OCI-LY3 (cell line): Measurements from ENCODE around the gene VPS13A.

Experiments
- H2AFZ ChIP-seq: fragments of 200-600, 300-600 bp; shearing (Covaris generic); 2 replicates; pipeline ENCODE4 v1.6.0; 2014; ENCODE audit warnings: antibody characterized with exemption, low read depth, low read length
- H3K27ac ChIP-seq: fragments of 200-600, 300-600 bp; sonication (generic); 2 replicates; pipeline ENCODE4 v1.5.1; 2014; ENCODE audit warnings: mild to moderate bottlenecking, low read length, moderate library complexity, mixed read lengths
- H3K27me3 ChIP-seq: fragments of 200-600, 300-600 bp; sonication (generic); 2 replicates; pipeline ENCODE4 v1.6.1; 2014; ENCODE audit warnings: low read depth, low read length, mixed read lengths
- H3K36me3 ChIP-seq: fragments of 200-600, 300-600 bp; sonication (generic); replicated peaks from 2 replicates; pipeline ENCODE3; 2014; ENCODE audit warnings: low read depth, low read length, mixed read lengths
- H3K4me1 ChIP-seq: fragments of 300-600, 200-600 bp; sonication (generic); 2 replicates; pipeline ENCODE4 v1.6.1; 2014; ENCODE audit warnings: low read length, mixed read lengths
- H3K4me2 ChIP-seq: fragments of 200-600, 300-600 bp; sonication (generic); 2 replicates; pipeline ENCODE4 v1.6.1; 2014; ENCODE audit warnings: low read length, mixed read lengths
- H3K4me3 ChIP-seq: fragments of 300-600, 200-600 bp; sonication (generic); 2 replicates; pipeline ENCODE4 v1.5.1; 2014; ENCODE audit warnings: antibody characterized with exemption, mild to moderate bottlenecking, low read length, moderate library complexity
- H3K79me2 ChIP-seq: fragments of 300-600, 200-600 bp; shearing (Covaris generic); 2 replicates; pipeline ENCODE4 v1.6.1; 2014; ENCODE audit warnings: mild to moderate bottlenecking, low read length, mixed read lengths
- H3K9ac ChIP-seq: fragments of 300-600, 200-600 bp; shearing (Covaris generic); 2 replicates; pipeline ENCODE4 v1.6.0; 2014; ENCODE audit warnings: mild to moderate bottlenecking, low read length, moderate library complexity
- H3K9me3 ChIP-seq: fragments of 200-600, 300-600 bp; shearing (Covaris generic); 2 replicates; pipeline ENCODE4 v1.6.1; 2014; ENCODE audit warnings: low read length, mixed read lengths; ENCODE audit not compliant: insufficient read depth
- H4K20me1 ChIP-seq: fragments of 200-600, 300-600 bp; sonication (generic); 2 replicates; pipeline ENCODE4 v1.6.1; 2016; ENCODE audit warnings: low read length, mixed read lengths; ENCODE audit not compliant: insufficient read depth
- EZH2phosphoT487 ChIP-seq: fragments of 200-600 bp; shearing (Covaris generic); IDR thresholded peaks from 2 replicates; pipeline ENCODE4 v1.6.1; 2018; ENCODE audit warnings: antibody characterized with exemption, mixed run types, low read depth
- TF ChIP-seq, protein P1 (sequence below): fragments of 200-600, 300-600 bp; sonication (generic); IDR thresholded peaks from 2 replicates; pipeline ENCODE4 v1.5.1; 2014; ENCODE audit warnings: antibody characterized with exemption, low read length, low read depth

Gene VPS13A

DNA sequence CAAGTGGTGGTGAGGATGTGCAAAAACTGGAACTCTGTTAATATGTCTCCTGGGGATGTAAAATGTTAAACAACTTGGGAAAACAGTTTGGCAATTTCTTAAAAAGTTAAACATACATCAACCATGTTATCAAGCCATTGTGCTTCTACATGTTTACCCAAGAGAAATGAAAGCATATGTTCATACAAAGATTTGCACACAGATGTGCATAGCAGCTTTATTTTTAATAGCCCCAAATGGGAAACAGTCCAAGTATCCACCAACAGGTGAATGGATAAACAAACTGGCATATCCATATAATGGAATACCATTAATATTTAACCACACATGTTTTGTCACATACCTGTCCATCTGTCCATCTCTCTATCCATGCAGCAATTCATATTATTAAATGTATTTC, 6.2 kb downstream of the VPS13A start:
- peaks cover 14% of the 10 kb centered on the region for H3K4me1 ChIP-seq
- no peak overlapping the region for H3K27ac ChIP-seq

DNA sequence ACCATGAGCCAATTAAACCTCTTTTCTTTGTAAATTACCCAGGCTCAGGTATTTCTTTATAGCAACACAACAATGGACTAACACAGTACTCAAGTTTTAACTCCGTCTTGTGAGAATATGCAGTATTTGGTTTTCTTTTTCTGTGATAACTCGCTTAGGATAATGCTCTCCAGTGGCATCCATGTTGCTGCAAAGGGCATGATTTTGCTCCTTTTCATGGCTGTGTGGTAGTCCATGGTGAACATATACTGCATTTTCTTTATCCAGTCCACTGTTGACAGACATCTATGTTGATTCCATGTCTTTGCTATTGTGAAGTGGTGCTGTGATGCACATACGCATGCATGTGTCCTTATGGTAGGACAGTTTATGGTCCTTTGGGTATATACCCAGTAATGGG, 10.9 kb downstream of the VPS13A start:
- peaks cover 100% of the 10 kb centered on the region for H3K79me2 ChIP-seq
- H3K4me1 ChIP-seq = no peaks in the 10 kb centered on the region
- H3K9me3 ChIP-seq = no peaks in the 10 kb centered on the region
- no peak overlapping the region for H2AFZ ChIP-seq
- H3K4me3 ChIP-seq = no peak overlapping the region
- H4K20me1 ChIP-seq = peaks cover 69% of the 10 kb centered on the region
- no peaks in the 10 kb centered on the region for H3K36me3 ChIP-seq
- no peak overlapping the region for H3K4me2 ChIP-seq
- H3K27me3 ChIP-seq = no peaks in the 10 kb centered on the region
- H3K27ac ChIP-seq = no peak overlapping the region
- no peak overlapping the region for H3K9ac ChIP-seq
- TF ChIP-seq, protein P1, sequence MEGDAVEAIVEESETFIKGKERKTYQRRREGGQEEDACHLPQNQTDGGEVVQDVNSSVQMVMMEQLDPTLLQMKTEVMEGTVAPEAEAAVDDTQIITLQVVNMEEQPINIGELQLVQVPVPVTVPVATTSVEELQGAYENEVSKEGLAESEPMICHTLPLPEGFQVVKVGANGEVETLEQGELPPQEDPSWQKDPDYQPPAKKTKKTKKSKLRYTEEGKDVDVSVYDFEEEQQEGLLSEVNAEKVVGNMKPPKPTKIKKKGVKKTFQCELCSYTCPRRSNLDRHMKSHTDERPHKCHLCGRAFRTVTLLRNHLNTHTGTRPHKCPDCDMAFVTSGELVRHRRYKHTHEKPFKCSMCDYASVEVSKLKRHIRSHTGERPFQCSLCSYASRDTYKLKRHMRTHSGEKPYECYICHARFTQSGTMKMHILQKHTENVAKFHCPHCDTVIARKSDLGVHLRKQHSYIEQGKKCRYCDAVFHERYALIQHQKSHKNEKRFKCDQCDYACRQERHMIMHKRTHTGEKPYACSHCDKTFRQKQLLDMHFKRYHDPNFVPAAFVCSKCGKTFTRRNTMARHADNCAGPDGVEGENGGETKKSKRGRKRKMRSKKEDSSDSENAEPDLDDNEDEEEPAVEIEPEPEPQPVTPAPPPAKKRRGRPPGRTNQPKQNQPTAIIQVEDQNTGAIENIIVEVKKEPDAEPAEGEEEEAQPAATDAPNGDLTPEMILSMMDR = no peak
- no peak for TF ChIP-seq EZH2phosphoT487

More for the DNA sequence above, 6.2 kb downstream of the VPS13A start:
- peaks cover 43% of the 10 kb centered on the region for H4K20me1 ChIP-seq
- TF ChIP-seq, protein P1 = no peak
- TF ChIP-seq EZH2phosphoT487 = no peak
- peaks cover 99% of the 10 kb centered on the region for H3K79me2 ChIP-seq
- no peak overlapping the region for H2AFZ ChIP-seq
- H3K9ac ChIP-seq = no peak overlapping the region
- no peaks in the 10 kb centered on the region for H3K9me3 ChIP-seq
- H3K36me3 ChIP-seq = peaks cover 7% of the 10 kb centered on the region
- H3K4me3 ChIP-seq = no peak overlapping the region
- no peaks in the 10 kb centered on the region for H3K27me3 ChIP-seq
- H3K4me2 ChIP-seq = no peak overlapping the region

DNA sequence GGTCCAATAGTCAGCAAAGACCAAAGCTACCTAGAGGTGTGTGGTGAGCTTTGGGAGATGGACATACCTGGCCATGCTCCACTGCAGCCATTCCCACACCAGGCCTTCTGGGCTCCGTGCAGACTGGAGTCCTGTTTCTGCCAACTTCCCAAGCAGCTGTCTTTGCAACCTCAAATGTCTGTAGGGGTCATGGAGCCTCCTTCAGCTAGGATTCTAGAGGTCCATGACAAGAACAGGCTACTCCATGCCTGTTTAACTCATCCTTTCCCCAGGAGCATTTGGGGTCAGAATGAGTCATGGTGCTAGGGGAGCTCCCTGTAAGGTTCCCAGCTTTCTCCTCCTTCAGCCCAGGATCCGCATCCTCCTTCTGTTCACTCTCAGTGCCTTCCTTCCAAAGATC, 17.1 kb downstream of the VPS13A start:
- TF ChIP-seq EZH2phosphoT487 = no peak
- TF ChIP-seq, protein P1 = no peak

DNA sequence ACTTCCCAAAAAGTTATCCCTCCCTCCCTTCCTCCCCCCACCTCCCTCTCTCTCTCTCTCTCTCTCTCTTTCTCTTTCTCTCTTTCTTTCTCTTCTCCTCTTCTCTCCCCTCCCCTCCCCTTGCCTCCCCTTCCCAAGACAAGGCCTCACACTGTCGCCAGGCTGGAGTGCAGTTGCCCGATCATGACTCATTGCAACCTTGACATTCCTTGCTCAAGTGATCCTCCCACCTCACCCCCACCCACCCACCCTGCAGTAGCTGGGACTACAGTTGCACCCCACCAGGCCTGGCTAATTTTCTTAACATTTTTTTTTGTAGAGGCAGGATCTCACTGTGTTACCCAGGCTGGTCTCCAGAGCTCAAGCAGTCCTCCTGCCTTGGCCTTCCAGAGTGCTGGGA, 32.8 kb downstream of the VPS13A start:
- Histone ChIP-seq H3K4me2 (no peak overlapping the region), H3K4me1 (no peaks in the 10 kb centered on the region), H3K27ac (no peak overlapping the region), H3K79me2 (no peaks in the 10 kb centered on the region), H4K20me1 (no peaks in the 10 kb centered on the region), H3K9ac (no peak overlapping the region), H3K4me3 (no peak overlapping the region), H3K27me3 (no peaks in the 10 kb centered on the region), H2AFZ (no peak overlapping the region), H3K9me3 (no peaks in the 10 kb centered on the region), H3K36me3 (peaks cover 8% of the 10 kb centered on the region)
- no peak for TF ChIP-seq EZH2phosphoT487
- TF ChIP-seq, protein P1 = no peak

More for the DNA sequence above, 17.1 kb downstream of the VPS13A start:
- no peak overlapping the region for H3K4me2 ChIP-seq
- H3K36me3 ChIP-seq = no peaks in the 10 kb centered on the region
- no peak overlapping the region for H3K9ac ChIP-seq
- H4K20me1 ChIP-seq = peaks cover 62% of the 10 kb centered on the region
- peaks cover 94% of the 10 kb centered on the region for H3K79me2 ChIP-seq
- no peaks in the 10 kb centered on the region for H3K9me3 ChIP-seq
- H3K27ac ChIP-seq = no peak overlapping the region
- no peaks in the 10 kb centered on the region for H3K4me1 ChIP-seq
- H3K4me3 ChIP-seq = no peak overlapping the region
- no peak overlapping the region for H2AFZ ChIP-seq
- no peaks in the 10 kb centered on the region for H3K27me3 ChIP-seq
